K562 (cell line): Measurements from ENCODE around the gene HDAC10. TPM values are rescaled to one million over a fixed set of nuclear protein-coding genes. Genes with fewer than 3 reads are reported as not detected.
A peak's percentile ranks its signal among the peaks of the same experiment; 100 is the strongest.

Source experiments
- ARID1B ChIP-seq: fragments of 450-650 bp; IDR thresholded peaks from 2 replicates; pipeline ENCODE4 v1.6.1; 2016; ENCODE audit warnings: antibody characterized with exemption, mild to moderate bottlenecking, inconsistent platforms
- ATF3 ChIP-seq, 2 experiments: fragments of 450-650 bp in 1 of 2; sonication (generic) in 1 of 2; formaldehyde crosslinking in 1 of 2; IDR thresholded peaks in 1 of 2; conservative IDR thresholded peaks in 1 of 2; 2 replicates each; pipeline versions ENCODE4 v1.6.1 to v1.8.1; 2016 to 2023; ENCODE audit warnings: mild to moderate bottlenecking in 2 of 2, moderate library complexity in 2 of 2, inconsistent platforms in 1 of 2, missing genetic modification reagents in 1 of 2
- BHLHE40 ChIP-seq: IDR thresholded peaks from 2 replicates; pipeline ENCODE4 v1.6.1; 2011; ENCODE audit warnings: low read length, improper control_type of control experiment
- CREM ChIP-seq: IDR thresholded peaks from 2 replicates; pipeline ENCODE4 v1.6.1; 2014; ENCODE audit warnings: antibody characterized with exemption, low read depth
- ELK3 ChIP-seq: fragments of 450-650 bp; formaldehyde crosslinking; IDR thresholded peaks from 2 replicates; pipeline ENCODE4 v1.4.0; 2020; ENCODE audit warnings: mild to moderate bottlenecking
- ESRRA ChIP-seq: fragments of 450-650 bp; IDR thresholded peaks from 2 replicates; pipeline ENCODE4 v1.6.1; 2014; ENCODE audit warnings: low read depth, mild to moderate bottlenecking, moderate library complexity, borderline replicate concordance
- FOXJ2 ChIP-seq: fragments of 200-800 bp; sonication (Bioruptor generic); IDR thresholded peaks from 2 replicates; pipeline ENCODE4 v1.6.1; 2016; ENCODE audit warnings: missing genetic modification characterization, missing compliant biosample characterization
- ILK ChIP-seq: fragments of 450-650 bp; IDR thresholded peaks from 2 replicates; pipeline ENCODE4 v1.6.1; 2016; ENCODE audit warnings: missing genetic modification characterization, low read depth, mild to moderate bottlenecking, missing compliant biosample characterization, moderate library complexity, borderline replicate concordance
- LCOR ChIP-seq: sonication (generic); formaldehyde crosslinking; IDR thresholded peaks from 2 replicates; pipeline ENCODE4 v1.8.0; 2022; ENCODE audit warnings: mild to moderate bottlenecking, missing genetic modification reagents
- NFE2 ChIP-seq: IDR thresholded peaks from 2 replicates; pipeline ENCODE4 v1.6.1; 2014; ENCODE audit warnings: antibody characterized with exemption, low read depth
- NFE2L1 ChIP-seq: fragments of 450-650 bp; IDR thresholded peaks from 2 replicates; pipeline ENCODE4 v1.6.1; 2016; ENCODE audit warnings: missing genetic modification characterization, low read depth, mild to moderate bottlenecking, missing compliant biosample characterization, moderate library complexity, borderline replicate concordance
- NUFIP1 ChIP-seq: fragments of 450-650 bp; IDR thresholded peaks from 2 replicates; pipeline ENCODE4 v1.6.1; 2018; ENCODE audit not compliant: partially characterized antibody
- PHF20 ChIP-seq: fragments of 450-650 bp; IDR thresholded peaks from 2 replicates; pipeline ENCODE4 v1.6.1; 2018; ENCODE audit not compliant: partially characterized antibody
- POLR2A ChIP-seq: fragments of 450-650 bp; conservative IDR thresholded peaks from 2 replicates; pipeline ENCODE4 v1.6.1; 2016
- SMARCE1 ChIP-seq: fragments of 450-650 bp; IDR thresholded peaks from 2 replicates; pipeline ENCODE4 v1.7.1; 2016; ENCODE audit warnings: mild to moderate bottlenecking
- SRF ChIP-seq, 2 experiments: fragments of 250-450, 450-650 bp in 1 of 2; sonication (Bioruptor Pico) in 1 of 2; sonication (generic) in 1 of 2; formaldehyde crosslinking; IDR thresholded peaks; 2 replicates each; pipeline versions ENCODE4 v1.5.0 to v1.5.1; 2020 to 2022; ENCODE audit warnings: mild to moderate bottlenecking in 1 of 2, missing genetic modification reagents in 1 of 2
- ZBED1 ChIP-seq: IDR thresholded peaks from 2 replicates; pipeline ENCODE4 v1.6.1; 2014
- ZBTB12 ChIP-seq: fragments of 250-450 bp; sonication (Bioruptor Pico); IDR thresholded peaks from 2 replicates; pipeline ENCODE4 v1.4.0; 2020
- ZBTB7A ChIP-seq: IDR thresholded peaks from 2 replicates; pipeline ENCODE4 v1.6.1; 2011; ENCODE audit warnings: low read depth, mild to moderate bottlenecking, low read length, moderate library complexity, borderline replicate concordance; ENCODE audit not compliant: control insufficient read depth
- ZC3H4 ChIP-seq: sonication (generic); formaldehyde crosslinking; IDR thresholded peaks from 2 replicates; pipeline ENCODE4 v1.9.0; 2021; ENCODE audit warnings: missing genetic modification reagents, borderline replicate concordance
- ZFP1 ChIP-seq: fragments of 450-650 bp; formaldehyde crosslinking; IDR thresholded peaks from 2 replicates; pipeline ENCODE4 v1.4.0; 2020; ENCODE audit warnings: mild to moderate bottlenecking, mixed read lengths
- ZFP36 ChIP-seq: fragments of 150-350 bp; IDR thresholded peaks from 2 replicates; pipeline ENCODE4 v1.6.1; 2018; ENCODE audit warnings: low read length, low read depth; ENCODE audit not compliant: partially characterized antibody
- ZNF134 ChIP-seq: fragments of 250-450 bp; sonication (Bioruptor Pico); conservative IDR thresholded peaks from 2 replicates; pipeline ENCODE4 v1.4.0; 2020
- ZNF175 ChIP-seq: fragments of 200-800 bp; sonication (Bioruptor generic); IDR thresholded peaks from 2 replicates; pipeline ENCODE4 v1.6.1; 2016; ENCODE audit warnings: low read depth, mild to moderate bottlenecking, missing genetic modification characterization, missing compliant biosample characterization
- ZNF316 ChIP-seq: fragments of 450-650 bp; IDR thresholded peaks from 2 replicates; pipeline ENCODE4 v1.6.1; 2016
- ZNF655 ChIP-seq: fragments of 250-450 bp; sonication (Bioruptor Pico); IDR thresholded peaks from 2 replicates; pipeline ENCODE4 v1.5.0; 2021
- polyA plus RNA-seq, 8 experiments: library from polyadenylated mRNA; depleted of rRNA in 4 of 8; stranded (reverse) in 5 of 8; unstranded in 3 of 8; fragments of >200 nt; fragmentation: Nextera tagmentation in 2 of 8; fragmentation: Illumina TruSeq in 1 of 8; extraction: Ambion mirVana in 2 of 8; extraction: Trizol in 1 of 8; gene quantifications; 2 replicates each; pipeline versions ENCODE4 v1.2.1 to v1.2.3, GENCODE V29; 2011 to 2014; ENCODE audit warnings: inconsistent platforms in 1 of 8, missing spikeins in 1 of 8
- total RNA-seq, 7 experiments: library from RNA; depleted of rRNA in 6 of 7; stranded (reverse); fragments of >200 nt in 6 of 7; fragmentation: Illumina TruSeq in 2 of 7; extraction: Trizol in 2 of 7; gene quantifications; 2 replicates each; pipeline versions ENCODE4 v1.2.1 to v1.2.3, GENCODE V29; 2011 to 2021; ENCODE audit warnings: low replicate concordance in 1 of 7

The HDAC10 gene
- total and polyA plus RNA-seq, 9 of the 15 experiments (the other 6 are each of a cell fraction or from before 2014, with no cell fraction given): 0.10 to 44.2 (median 6.5) TPM

GRCh38 chr22:50262460-50262911 lies 11.4 kb upstream of the HDAC10 start (continued):
- TF ChIP-seq NFE2L1 (tag): no peak
- TF ChIP-seq ZC3H4 (CRISPR knock-in tag): no peak
- peak; percentile 46; the same call in 1 of the 2 replicates for TF ChIP-seq BHLHE40
- peak; percentile 9; the same call in 1 of the 2 replicates for TF ChIP-seq SMARCE1
- TF ChIP-seq ZNF655 (CRISPR knock-in tag): no peak
- peak; percentile 92 for TF ChIP-seq NFE2
- peak; percentile 15; the same call in 1 of the 2 replicates for TF ChIP-seq ZBTB7A
- no peak for TF ChIP-seq LCOR (CRISPR knock-in tag)
- peak in 1 of 2 experiments; percentile 54; a peak in 1 of 4 replicates for TF ChIP-seq SRF (CRISPR knock-in tag; IDR thresholded peaks at IDR 0.05)
- TF ChIP-seq CREM: no peak
- no peak for TF ChIP-seq ZFP36
- no peak for TF ChIP-seq ILK (tag)
- TF ChIP-seq ZNF175 (CRISPR knock-in tag): no peak
- peak; percentile 39 for TF ChIP-seq PHF20
- no peak for TF ChIP-seq NUFIP1
- no peak for TF ChIP-seq ZBTB12 (CRISPR knock-in tag)
- TF ChIP-seq ZFP1 (CRISPR knock-in tag): no peak
- TF ChIP-seq ELK3 (CRISPR knock-in tag): no peak
- no peak for TF ChIP-seq ZNF134 (CRISPR knock-in tag)
- peak; percentile 60; the same call in 1 of the 2 replicates for TF ChIP-seq ZNF316
- TF ChIP-seq FOXJ2: no peak
- 0 out of 2 replicates have a peak, but pooled peaks have one; percentile 15 for TF ChIP-seq ARID1B
- no peak for TF ChIP-seq ESRRA
- TF ChIP-seq ZBED1: no peak
- TF ChIP-seq ATF3 (IDR thresholded peaks at IDR 0.05): no peak
- no peak for TF ChIP-seq ATF3 (CRISPR knock-in tag; conservative IDR thresholded peaks at IDR 0.05)
- TF ChIP-seq POLR2A: peak; percentile 51
